ENCODE measurements around the gene NFIL3.
A peak's percentile ranks its signal among the peaks of the same experiment; 100 is the strongest.

The NFIL3 gene

DNA sequence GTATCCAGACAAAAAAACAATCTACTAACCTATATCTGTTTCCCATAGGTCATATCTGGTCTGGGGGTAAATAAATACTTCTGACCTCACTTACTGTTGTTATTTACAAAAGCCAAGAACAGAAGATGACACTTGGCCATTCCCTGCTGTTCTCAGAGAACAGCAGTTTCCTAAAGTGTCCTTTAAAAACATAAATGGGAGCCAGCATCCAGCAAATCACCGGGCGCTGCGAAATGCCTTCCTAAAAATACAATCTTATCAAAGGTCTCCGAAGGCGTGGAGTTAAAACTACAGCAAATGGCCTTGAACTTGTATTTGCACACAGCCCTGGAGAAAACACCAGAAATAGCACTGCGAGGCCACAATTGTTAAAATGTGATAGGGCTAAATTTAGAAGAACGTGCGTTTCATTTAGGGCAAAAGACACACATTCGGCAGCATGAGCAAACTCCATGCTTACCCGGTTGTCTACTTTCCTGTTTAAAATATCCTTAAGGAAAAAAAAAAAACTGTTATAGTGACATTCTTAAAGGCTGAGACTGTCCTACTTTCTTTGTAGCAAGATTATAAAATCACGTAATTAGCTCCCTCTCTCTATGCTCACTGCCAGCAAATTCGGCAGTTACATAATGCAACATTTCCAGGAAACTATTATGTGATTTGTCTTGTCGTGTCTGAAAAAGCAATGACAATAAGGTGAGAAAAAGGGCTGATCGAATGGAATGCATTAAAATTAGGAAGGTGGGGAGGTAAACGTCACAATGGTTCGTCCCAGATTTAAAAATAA, 1.5 kb downstream of the NFIL3 start:
- DNase-seq, result no peak

DNA sequence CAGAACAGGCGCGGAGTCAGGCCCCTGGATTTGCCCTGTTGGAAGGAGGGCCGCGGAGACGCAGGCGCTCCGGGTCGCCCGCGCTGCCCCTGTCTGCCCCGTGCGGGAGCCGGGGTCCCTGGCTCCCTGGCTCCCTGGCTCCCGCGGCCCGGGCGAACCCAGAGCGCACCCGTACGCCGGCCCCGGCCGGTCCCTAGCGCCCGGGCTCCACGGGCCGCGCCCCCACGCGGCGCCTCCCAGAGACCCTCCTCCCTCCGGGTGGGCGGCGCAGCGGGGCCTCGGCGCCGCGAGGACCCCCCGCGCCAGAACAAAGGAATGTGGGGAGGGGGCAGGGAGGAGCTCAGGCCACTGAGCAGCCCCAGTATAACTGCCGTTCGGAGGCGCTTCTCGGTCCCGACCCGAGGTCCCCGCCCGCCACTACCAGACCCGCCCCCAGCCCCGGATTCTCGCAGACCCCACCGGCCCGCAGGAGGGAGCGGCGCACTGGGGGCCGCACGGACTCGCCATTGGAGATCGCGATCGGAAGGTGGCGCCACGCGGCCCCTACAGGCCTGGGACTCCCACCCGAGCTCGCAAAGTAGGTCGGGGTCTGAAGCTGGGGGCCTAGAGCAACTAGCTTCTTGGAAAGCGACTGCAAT, 2.4 kb downstream of the NFIL3 start:
- peak; percentile 2 for DNase-seq

GRCh38 chr9:91420501-91421127, 3.0 kb downstream of the NFIL3 start:
- DNase-seq, result no peak

DNA sequence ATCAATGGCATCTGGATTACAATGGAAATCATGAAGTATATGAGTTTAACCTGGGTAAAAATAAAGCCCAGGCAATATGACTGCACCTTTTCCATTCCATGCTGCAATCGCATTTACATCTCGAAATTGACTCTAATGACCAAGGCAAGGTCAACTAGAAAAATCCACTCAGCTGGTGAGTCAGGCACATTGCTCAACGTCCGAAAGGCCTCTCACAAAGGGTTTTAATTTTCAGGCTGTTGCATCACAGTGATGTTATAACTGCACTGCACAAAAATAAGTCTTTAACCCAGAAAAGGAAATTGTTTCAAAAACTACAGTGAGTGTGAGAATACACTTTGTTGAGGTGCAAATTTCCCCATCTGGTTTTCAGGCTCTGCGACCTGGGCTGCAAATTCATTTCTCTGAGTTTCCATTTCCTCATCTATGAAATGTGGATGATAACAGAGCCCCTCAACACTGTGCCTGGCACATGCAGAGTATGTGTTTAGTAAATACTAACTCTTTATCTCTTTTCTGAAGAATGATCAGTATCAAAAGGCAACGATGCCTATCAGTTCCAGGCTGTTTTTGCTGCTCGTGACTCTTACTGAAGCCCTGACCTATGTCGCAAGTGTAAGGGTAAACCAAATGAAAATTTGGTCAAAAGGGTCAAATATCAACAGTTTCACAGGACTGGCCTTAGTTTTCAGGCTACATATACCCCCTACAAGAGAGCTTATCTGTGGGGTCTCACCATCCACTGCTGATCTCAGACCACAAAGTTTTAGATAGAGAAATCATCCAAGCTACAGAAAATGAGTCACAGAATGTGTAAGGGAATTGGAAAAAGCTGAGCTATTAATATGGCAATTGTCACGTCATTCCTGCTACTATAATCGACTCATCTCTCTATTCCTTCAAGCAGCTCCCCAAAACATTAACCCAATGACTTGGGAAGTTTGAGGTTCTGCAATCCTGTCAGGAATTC, 4.1 kb downstream of the NFIL3 start:
- DNase-seq, result no peak

DNA sequence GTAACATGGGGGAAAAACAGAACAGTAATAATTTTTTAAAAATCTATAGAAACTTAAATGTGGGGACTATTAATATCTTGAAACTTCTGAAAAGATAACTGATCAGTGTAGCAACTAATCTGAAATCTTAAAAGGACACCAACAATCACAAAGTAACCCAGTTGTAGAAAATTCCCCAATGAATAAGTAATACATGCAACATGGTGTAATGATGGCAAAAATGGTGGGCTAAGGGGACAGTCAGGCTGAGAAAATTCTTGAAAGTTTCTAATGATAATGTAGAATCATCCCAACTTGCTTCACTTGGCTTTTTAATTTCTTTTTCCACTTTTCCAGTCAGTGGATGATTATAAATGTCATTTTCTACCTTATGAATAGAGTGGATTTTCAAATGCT, 5.4 kb downstream of the NFIL3 start:
- DNase-seq, result no peak

GRCh38 chr9:91417602-91418214, 5.9 kb downstream of the NFIL3 start:
- no peak for DNase-seq

GRCh38 chr9:91416096-91416712, 7.4 kb downstream of the NFIL3 start:
- no peak for DNase-seq

DNA sequence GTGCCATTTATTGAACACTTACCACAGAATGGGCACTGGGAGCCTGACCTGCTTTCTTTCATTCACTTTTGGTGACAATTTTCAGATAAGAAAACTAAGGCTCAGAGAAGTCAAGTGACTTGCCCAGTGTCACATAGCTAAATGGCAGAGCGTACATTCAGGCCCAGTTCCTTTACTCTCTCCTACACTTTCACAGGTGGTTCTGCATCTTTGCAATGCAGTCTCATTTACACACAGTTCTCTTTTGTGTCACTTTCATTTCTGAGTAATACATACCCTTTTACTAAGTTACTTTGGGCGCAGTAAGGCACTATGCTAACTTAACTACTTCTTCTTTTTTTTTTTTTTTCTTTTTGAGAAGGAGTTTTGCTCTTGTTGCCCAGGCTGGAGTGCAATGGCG, 8.3 kb downstream of the NFIL3 start:
- no peak for DNase-seq

GRCh38 chr9:91412941-91413340, 10.7 kb downstream of the NFIL3 start:
- DNase-seq, result no peak

- no peak for DNase-seq
Measured at GRCh38 chr9:91411096-91411771, 12.4 kb downstream of the NFIL3 start.

GRCh38 chr9:91410161-91410560, 13.5 kb downstream of the NFIL3 start:
- no peak for DNase-seq

- no peak for DNase-seq
Measured at GRCh38 chr9:91408475-91408874, 15.2 kb downstream of the NFIL3 start.

GRCh38 chr9:91407580-91408318, 15.9 kb downstream of the NFIL3 start:
- no peak for DNase-seq

DNA sequence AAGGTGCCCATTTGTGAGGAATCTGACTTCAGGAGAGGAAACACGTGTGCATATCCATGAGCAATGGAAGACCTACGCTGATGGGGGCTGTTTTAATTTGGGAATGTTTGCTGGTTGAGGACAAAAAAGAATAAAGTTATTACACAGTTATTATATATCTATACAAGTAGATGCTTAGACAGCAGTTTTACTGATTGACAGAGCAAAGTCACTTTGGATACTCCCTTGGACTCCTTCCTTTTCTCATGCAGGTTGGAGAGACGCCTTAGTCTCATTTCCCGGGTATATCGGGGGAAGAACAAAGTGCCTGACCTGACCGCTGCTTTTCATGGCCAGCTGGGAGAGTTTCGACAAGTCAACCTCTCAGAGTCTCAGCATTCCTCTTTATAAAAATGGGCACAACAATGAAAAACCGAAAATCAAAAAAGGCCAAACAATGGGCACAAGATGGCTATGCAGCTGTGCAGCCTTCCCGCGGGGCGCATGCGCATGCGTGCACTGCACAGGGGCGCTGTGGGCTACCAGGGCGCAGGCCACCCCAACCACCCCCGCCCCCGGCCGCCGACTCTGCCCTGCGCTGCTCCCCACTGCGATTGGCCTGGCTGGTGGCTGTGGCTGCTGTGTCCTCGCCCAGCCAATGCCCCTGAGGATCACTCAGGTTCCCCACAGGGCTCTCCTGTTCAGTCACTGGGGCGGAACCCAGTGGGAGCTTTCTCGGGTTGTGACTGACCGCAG, 18.1 kb downstream of the NFIL3 start:
- no peak for DNase-seq

GRCh38 chr9:91403665-91404543, 19.7 kb downstream of the NFIL3 start:
- DNase-seq, result no peak

DNA sequence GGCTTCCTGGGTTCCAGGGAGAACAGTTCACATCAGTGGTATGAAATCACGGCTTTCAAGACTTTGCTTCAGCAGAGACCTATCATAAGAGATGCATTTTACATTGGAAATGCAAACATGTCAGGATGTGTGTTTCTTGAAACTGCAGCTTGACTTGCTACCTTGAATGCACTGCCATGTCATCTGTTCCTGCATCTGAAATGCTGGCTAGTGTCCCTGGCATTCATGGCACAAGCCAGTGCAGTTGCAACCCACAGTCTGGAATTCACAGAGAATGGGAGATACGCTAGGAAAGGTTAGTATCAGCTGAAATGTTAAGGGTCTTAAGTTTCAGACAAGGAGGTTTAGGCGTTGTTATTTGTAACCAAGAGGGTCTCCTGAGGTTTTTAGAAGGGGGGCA, 24.7 kb downstream of the NFIL3 start:
- no peak for DNase-seq

- DNase-seq, result no peak
Measured at GRCh38 chr9:91395553-91396471, 27.8 kb downstream of the NFIL3 start.

- DNase-seq, result no peak
Measured at GRCh38 chr9:91395106-91395552, 28.5 kb downstream of the NFIL3 start.
